ENCODE measurements around the gene CWC25. TPM values are rescaled to one million over a fixed set of nuclear protein-coding genes. Genes with fewer than 3 reads are reported as not detected.
A peak's percentile ranks its signal among the peaks of the same experiment; 100 is the strongest.

Gene CWC25
- total and polyA plus RNA-seq, 2 of the 13 experiments (the other 11 are each of a cell fraction or from before 2014, with no cell fraction given), result 15.6 to 22.7 TPM

GRCh38 chr17:38873640-38874380, 48.7 kb upstream of the CWC25 start (continued):
- TF ChIP-seq BATF2 (CRISPR knock-in tag; IDR thresholded peaks at IDR 0.05), result no peak
- no peak for TF ChIP-seq MAFF (IDR thresholded peaks at IDR 0.05; ENCODE audit: low read depth, low read length)
- TF ChIP-seq ZNF776 (CRISPR knock-in tag; IDR thresholded peaks at IDR 0.05), result no peak
- TF ChIP-seq JARID2 (CRISPR knock-in tag; IDR thresholded peaks at IDR 0.05; ENCODE audit: insufficient replicate concordance), result no peak
- peak; percentile 43 for TF ChIP-seq RBM22 (optimal IDR thresholded peaks at IDR 0.05; ENCODE audit: low read length)
- TF ChIP-seq RCOR2 (CRISPR knock-in tag; IDR thresholded peaks at IDR 0.05), result no peak
- TF ChIP-seq ZKSCAN8 (CRISPR knock-in tag; IDR thresholded peaks at IDR 0.05; ENCODE audit: borderline replicate concordance), result no peak
- TF ChIP-seq BORCS8-MEF2B (CRISPR knock-in tag; IDR thresholded peaks at IDR 0.05), result no peak
- TF ChIP-seq ZSCAN22 (CRISPR knock-in tag; IDR thresholded peaks at IDR 0.05), result no peak
- no peak for TF ChIP-seq PREB (CRISPR knock-in tag; IDR thresholded peaks at IDR 0.05)
- no peak for TF ChIP-seq MYNN (CRISPR knock-in tag; IDR thresholded peaks at IDR 0.05; ENCODE audit: low read depth)
- TF ChIP-seq NFE2L2 (IDR thresholded peaks at IDR 0.05; ENCODE audit: low read length), result no peak
- no peak for TF ChIP-seq ZNF678 (CRISPR knock-in tag; IDR thresholded peaks at IDR 0.05)
- no peak for TF ChIP-seq ZNF446 (CRISPR knock-in tag; IDR thresholded peaks at IDR 0.05)
- TF ChIP-seq ZFP91 (CRISPR knock-in tag; IDR thresholded peaks at IDR 0.05; ENCODE audit: borderline replicate concordance), result 0 out of 2 replicates have a peak, but pooled peaks have one; percentile 13
- no peak for TF ChIP-seq AGO2 (optimal IDR thresholded peaks at IDR 0.05; ENCODE audit: low read depth, low read length)
- TF ChIP-seq ZBTB40 (IDR thresholded peaks at IDR 0.05), result no peak
- TF ChIP-seq ZBTB40 (CRISPR knock-in tag; IDR thresholded peaks at IDR 0.05), result no peak

All from HepG2 (cell line).